Lung (tissue), 12 donors: Measurements from ENCODE around the gene KCNH4. TPM values are rescaled to one million over a fixed set of nuclear protein-coding genes. Genes with fewer than 3 reads are reported as not detected.
"Not testable (repeated sequence)": the region's sequence is repeated elsewhere in the genome, so short reads cannot be mapped to it uniquely, and the experiment has no call there.

Source experiments
- ATAC-seq: fragments of 200-7000 bp; cut with Tn5 transposase; one replicate; pipeline ENCODE4 v1.9.1; 2020; ENCODE audit warnings: moderate number of reproducible peaks; ENCODE audit not compliant: insufficient read depth, low FRiP score
- DNase-seq, 3 donors: peaks; one replicate each; pipeline ENCODE4 v3.0.0-alpha.2; 2013 to 2017
- H3K27ac ChIP-seq, 2 donors: one replicate each; pipeline ENCODE4 v1.5.1; 2013; ENCODE audit warnings: mild to moderate bottlenecking in 2 of 2, moderate library complexity in 2 of 2, control low read depth in 1 of 2, inconsistent platforms in 1 of 2, low read depth in 1 of 2, low read length in 1 of 2
- H3K27me3 ChIP-seq, 3 donors: one replicate each; pipeline ENCODE4 v1.5.1; 2013; ENCODE audit warnings: low read length in 2 of 3; ENCODE audit not compliant: control insufficient read depth in 3 of 3, insufficient read depth in 3 of 3
- H3K36me3 ChIP-seq, 4 donors: one replicate each; pipeline ENCODE4 v1.5.1; 2013; ENCODE audit warnings: low read length in 4 of 4, mild to moderate bottlenecking in 1 of 4, moderate library complexity in 1 of 4; ENCODE audit not compliant: control insufficient read depth in 4 of 4, insufficient read depth in 4 of 4
- H3K4me1 ChIP-seq, 5 donors: one replicate each; pipeline ENCODE4 v1.5.1; 2013; ENCODE audit warnings: low read length in 5 of 5, mild to moderate bottlenecking in 2 of 5, moderate library complexity in 1 of 5; ENCODE audit not compliant: control insufficient read depth in 5 of 5, insufficient read depth in 5 of 5
- H3K4me3 ChIP-seq: one replicate; pipeline ENCODE4 v1.5.1; 2013; ENCODE audit warnings: mild to moderate bottlenecking, control low read depth, moderate library complexity
- H3K9ac ChIP-seq, 2 donors: one replicate each; pipeline ENCODE4 v1.5.1; 2013; ENCODE audit warnings: low read length in 2 of 2, control low read depth in 1 of 2; ENCODE audit not compliant: insufficient read depth in 1 of 2
- H3K9me3 ChIP-seq, 4 donors: one replicate each; pipeline ENCODE4 v1.5.1; 2013; ENCODE audit warnings: low read length in 3 of 4, mild to moderate bottlenecking in 1 of 4, moderate library complexity in 1 of 4; ENCODE audit not compliant: control insufficient read depth in 4 of 4, insufficient read depth in 3 of 4
- CTCF ChIP-seq: IDR thresholded peaks from 2 replicates; pipeline ENCODE4 v1.5.1; 2012; ENCODE audit warnings: mild to moderate bottlenecking; ENCODE audit errors: control extremely low read depth, extremely low read depth
- WGBS, 2 donors: extraction: QIAGEN DNeasy Blood & Tissue Kit; methylation state at CpG; one replicate each; pipeline ENCODE4 v1.1.7; 2013; 5-methylcytosine and 5-hydroxymethylcytosine counted together
- polyA plus RNA-seq, 2 donors: library from polyadenylated mRNA; stranded (reverse); fragments of 200-250 nt; gene quantifications; one replicate each; pipeline ENCODE4 v1.2.1, GENCODE V29; 2013
- total RNA-seq, 2 donors: library from RNA; depleted of rRNA in 1 of 2; stranded (reverse); fragments of >200 nt in 1 of 2; gene quantifications; one replicate each; pipeline ENCODE4 v1.2.1, GENCODE V29; 2014 to 2021
- donor health status: control.
- donor health status: control.
- donor health status: Bipolar disorder and iron deficiency.
- donor health status: healthy.
- donor health status: DM: yes; HTN: yes; CAD: no.

The KCNH4 gene
- total and polyA plus RNA-seq, 4 donors = 0.04 to 0.57 (median 0.21) TPM

GRCh38 chr17:42214156-42214555 is 33.2 kb upstream of the KCNH4 start:
- 79 to 87% methylated on average over 2 of the region's 2 CpGs for WGBS, 2 donors
- Histone ChIP-seq H3K9me3 (no peaks in the 10 kb centered on the region), H3K4me1 (no peaks in the 10 kb centered on the region), H3K36me3 (peaks cover 34 to 53% (median 36%) of the 10 kb centered on the region in 4 donors), H3K27me3 (no peaks in the 10 kb centered on the region), H3K9ac (no peak overlapping the region), H3K4me3 (no peak overlapping the region), H3K27ac (no peak overlapping the region)
- DNase-seq = no peak
- TF ChIP-seq CTCF = no peak
- ATAC-seq = no peak

- H3K27me3 ChIP-seq = no peaks in the 10 kb centered on the region
- ATAC-seq (no peak), DNase-seq (no peak)
- TF ChIP-seq CTCF = no peak
- no peak overlapping the region for H3K27ac ChIP-seq
- H3K4me1 ChIP-seq = no peaks in the 10 kb centered on the region
- H3K36me3 ChIP-seq = peaks cover 24 to 53% (median 32%) of the 10 kb centered on the region in 4 donors
- no peak overlapping the region for H3K9ac ChIP-seq
- no peak overlapping the region for H3K4me3 ChIP-seq
- H3K9me3 ChIP-seq = no peaks in the 10 kb centered on the region
- 84 to 89% methylated on average over 7 of the region's 7 CpGs for WGBS, 2 donors
Observed at GRCh38 chr17:42212382-42212781, 31.4 kb upstream of the KCNH4 start.

- 76 to 85% methylated on average over 6 to 9 of the region's 9 CpGs for WGBS, 2 donors
- not testable (repeated sequence) for H3K4me3 ChIP-seq, H3K4me1 ChIP-seq, DNase-seq, H3K27me3 ChIP-seq, H3K9ac ChIP-seq, H3K27ac ChIP-seq, H3K9me3 ChIP-seq, ATAC-seq
- peaks cover 25 to 53% (median 31%) of the 10 kb centered on the region in 4 donors for H3K36me3 ChIP-seq
Observed at GRCh38 chr17:42211921-42212341, 31.0 kb upstream of the KCNH4 start.

DNA sequence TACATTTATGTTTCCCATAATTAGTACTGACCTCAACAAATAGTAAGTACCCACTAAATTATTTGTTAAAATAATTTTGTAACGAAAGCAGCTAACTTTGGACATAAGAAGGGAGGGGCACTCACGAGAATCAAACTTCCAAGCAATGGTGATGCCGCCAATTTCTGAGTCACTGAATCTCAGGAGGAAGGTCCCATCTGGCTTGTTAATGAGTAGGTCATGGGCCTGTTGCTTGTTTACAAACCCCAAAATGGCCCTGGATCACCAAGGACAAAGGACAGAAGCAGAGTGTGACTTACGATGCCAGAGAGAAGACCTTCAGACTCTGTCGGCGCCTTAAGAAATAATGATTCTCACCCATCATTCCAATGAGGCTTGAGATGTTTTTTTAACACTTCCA is 29.1 kb upstream of the KCNH4 start:
- H3K27ac ChIP-seq = no peak overlapping the region
- no peak for TF ChIP-seq CTCF
- WGBS, 2 donors = 96% methylated on average over 6 of the region's 6 CpGs
- H3K9me3 ChIP-seq = no peaks in the 10 kb centered on the region
- no peak for DNase-seq
- no peak for ATAC-seq
- H3K4me3 ChIP-seq = no peak overlapping the region
- no peaks in the 10 kb centered on the region for H3K4me1 ChIP-seq
- no peaks in the 10 kb centered on the region for H3K27me3 ChIP-seq
- H3K9ac ChIP-seq = no peak overlapping the region
- H3K36me3 ChIP-seq = peaks cover 25 to 45% (median 28%) of the 10 kb centered on the region in 4 donors

GRCh38 chr17:42206153-42206612 is 25.2 kb upstream of the KCNH4 start:
- H3K9ac ChIP-seq, H3K4me1 ChIP-seq, DNase-seq, ATAC-seq, H3K27me3 ChIP-seq, H3K4me3 ChIP-seq, H3K27ac ChIP-seq, H3K9me3 ChIP-seq: not testable (repeated sequence)
- H3K36me3 ChIP-seq = peaks cover 20 to 47% (median 33%) of the 10 kb centered on the region in 4 donors
- WGBS, 2 donors = 46 to 65% methylated on average over 8 of the region's 8 CpGs
